ENCODE results near the gene XYLT1.

XYLT1 gene

DNA sequence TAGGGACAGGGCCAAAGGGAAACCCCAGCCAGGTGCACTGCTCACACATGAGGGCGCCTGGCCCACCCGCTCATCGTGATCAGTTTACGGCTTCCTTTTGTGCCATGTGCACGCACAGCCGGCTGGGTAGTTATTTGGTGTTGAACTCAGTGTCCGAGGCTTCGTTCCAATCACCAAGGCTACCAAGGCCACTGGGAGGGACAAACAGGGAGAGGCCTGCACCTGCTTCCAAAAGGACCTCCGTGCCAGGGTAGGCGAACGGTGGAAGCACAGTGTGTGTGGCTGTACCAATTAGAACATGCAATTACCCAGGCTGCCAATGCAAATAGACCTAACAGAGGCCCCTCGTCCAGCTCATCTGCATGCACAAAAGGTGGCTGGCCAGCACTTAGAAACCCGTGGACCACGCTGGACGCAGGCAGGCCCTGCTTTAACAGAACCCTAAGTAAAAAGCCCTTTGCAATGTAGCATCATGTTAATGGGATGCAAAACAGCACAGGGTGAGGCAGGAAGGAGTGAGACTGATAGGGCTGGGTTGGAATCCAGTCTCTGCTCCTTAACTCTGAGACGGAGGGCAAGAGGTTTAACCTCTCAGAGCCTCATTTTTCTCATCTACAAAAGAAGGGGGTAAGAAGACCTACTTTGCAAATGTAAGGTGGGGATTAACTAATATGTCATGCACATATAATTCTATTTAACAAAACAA lies 204.0 kb downstream of the XYLT1 start:
- no peak for DNase-seq (ENCODE audit: low read depth in 4 of 4, low spot score in 1 of 4)

DNA sequence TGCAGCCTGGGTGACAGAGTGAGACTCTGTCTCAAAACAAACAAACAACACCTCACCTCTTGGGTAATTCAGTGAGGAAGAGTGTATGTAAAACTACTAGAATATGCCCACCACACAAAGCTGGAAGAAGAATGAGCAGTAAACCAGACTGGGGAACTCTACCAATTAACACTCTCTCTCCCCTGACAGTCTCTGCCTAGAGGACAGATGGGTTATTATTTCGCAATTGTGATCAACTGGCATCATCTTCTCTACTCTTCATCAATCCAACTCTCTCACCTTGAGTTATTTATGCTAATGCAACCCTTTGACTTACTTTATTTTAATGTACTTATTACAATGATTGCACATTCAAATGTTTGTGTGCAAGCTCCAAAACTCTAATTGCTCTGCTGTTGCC lies 205.6 kb downstream of the XYLT1 start:
- DNase-seq (ENCODE audit: low read depth in 4 of 4, low spot score in 1 of 4) = no peak

DNA sequence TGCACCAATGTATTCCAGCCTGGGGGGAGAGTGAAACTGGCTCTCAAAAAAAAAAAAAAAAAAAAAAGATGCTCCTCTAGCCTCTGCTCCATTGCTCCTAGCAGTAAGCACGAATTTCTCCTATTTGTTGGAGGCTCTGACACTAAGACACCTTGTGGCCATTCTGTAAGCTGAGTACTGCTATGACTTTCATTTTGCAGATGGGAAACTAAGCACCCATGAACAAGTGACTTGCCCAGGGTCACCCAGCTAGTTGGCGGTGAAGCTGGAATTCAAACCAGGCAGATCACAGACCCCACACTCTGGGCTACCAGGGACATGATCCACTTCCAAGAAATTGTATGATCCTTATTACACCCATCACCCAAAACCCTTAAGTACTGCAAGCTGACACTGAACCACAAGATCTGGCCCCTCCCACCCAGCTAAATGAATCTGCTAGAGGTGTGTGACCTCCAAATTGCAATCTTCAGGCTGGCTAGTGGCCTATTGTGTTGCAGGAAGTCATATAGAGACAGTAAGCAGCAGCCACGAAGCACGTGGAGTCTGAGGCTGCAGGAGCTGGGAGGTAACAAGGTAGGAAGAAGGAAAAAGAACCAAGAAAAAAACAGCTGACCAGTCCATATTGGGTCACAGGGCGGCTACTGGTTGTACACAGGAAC lies 209.4 kb downstream of the XYLT1 start:
- DNase-seq (ENCODE audit: low read depth in 4 of 4, low spot score in 1 of 4) = no peak

DNA sequence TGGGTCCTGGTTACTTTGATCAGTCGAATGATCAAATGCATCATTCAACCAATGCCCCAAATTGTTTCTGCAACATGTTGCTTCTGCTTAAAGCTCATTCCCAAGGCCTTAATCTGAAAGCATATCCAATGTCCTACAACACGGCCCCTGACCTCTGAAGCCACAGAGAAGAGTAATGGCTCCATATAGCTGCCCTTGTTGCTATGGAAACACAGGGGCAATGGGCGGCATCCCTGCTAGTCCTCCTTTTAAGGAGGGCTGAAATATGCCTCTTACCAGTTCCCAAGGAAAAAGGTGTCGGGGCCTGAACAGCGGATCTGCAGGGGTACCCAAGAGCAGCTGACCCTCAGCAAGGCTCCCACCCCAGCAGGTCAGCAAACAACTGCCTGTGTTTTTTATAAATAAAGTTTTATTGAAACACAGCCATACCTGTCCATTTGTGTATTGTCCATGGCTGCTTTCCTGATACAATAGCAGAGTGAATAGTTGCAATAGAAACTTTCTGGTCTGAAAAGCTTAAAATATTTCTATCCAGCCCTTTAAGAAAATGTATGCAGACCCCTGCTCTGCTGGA lies 210.4 kb downstream of the XYLT1 start:
- DNase-seq (ENCODE audit: low read depth in 4 of 4, low spot score in 1 of 4) = no peak

DNA sequence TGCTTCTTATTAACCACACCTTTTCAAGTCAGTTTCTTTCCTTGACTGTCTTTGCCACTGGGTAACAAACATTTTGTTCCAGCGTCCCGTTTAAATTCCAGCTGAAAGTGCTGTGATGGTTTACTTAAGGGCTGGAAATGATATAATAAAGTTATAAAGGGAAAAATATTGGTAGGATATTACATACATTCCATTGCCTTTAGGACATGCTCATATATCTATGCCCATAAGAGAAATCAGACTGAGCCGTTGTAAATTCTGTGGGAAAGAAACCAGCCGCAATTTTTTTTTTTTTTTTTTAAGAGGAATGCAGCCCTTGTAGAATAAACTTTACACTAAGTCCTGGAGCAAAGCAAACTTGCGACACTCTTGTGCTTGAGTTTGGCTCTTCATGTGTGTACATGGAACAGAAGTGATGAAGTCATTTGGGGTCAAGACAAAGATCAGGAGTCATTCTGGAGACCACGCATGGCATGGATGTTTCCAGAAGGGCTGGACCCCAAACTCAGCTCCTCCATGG lies 210.9 kb downstream of the XYLT1 start:
- DNase-seq (ENCODE audit: low read depth in 4 of 4, low spot score in 1 of 4) = no peak

DNA sequence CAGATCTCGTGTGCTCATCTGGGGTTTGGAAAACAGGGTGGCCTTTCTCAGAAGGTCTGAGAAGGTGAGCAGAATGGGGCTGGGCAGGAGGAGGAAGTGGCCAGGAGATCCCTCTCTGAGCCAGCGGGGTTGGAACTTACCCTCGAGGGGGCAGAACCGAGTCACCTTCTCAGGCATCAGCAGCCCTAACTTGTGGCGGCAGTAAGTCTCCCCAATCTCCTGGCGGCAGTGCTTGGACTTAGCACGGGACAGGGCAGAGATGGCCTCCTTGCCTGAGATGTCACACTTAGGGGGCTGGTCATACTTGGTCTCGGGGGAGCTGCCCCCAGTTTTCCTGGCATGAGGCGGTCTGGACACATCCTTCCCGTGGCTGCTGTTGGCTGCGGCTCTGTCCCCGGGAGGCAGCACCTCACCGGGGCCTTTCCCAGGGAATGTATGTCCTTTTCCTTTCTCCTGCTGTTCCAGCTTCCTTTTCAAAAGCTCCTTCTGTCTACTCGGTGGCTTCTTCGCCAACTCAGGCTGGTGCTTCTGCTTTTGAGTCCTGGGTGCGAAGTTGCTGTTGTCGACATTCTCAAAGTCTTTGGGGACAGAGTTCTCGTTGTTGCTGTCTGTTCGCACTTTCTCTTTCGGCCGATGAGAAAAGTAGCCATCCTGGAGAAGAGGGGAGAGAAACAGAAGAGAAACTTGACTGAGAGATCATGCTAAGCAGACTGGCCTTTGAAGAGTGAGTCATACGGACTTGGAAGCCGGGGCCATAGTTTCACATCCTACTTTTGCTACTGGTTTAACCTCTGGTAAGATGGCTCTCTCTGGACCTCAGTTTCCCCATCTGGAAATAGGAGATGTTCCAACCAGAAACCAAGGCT lies 211.7 kb downstream of the XYLT1 start:
- DNase-seq (ENCODE audit: low read depth in 4 of 4, low spot score in 1 of 4) = no peak

DNA sequence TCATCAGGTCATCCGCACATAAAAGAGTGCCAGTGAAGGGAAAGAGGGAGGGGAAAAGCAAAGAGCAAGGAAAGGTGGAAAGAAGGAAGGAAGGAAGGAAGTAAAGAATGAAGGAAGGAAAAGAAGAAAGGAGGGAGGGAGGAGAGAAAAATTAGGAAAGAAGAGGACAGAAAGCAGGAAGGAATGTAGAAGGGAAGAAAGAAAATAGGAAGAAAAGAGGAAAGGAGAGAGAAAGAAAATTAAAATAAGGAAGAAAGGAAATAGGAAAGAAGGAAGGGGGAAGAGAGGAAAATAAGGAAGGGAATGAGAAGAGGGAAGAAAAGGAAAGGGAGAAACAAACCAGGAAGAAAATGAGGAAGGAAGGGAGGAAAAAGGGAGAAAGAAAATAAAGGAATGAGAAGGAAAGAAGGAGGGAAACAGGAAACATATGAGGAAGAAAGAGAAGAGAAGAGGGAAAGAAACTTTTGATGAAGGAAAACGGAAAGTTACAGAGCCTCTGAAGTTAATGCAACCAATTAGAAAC lies 212.6 kb downstream of the XYLT1 start:
- DNase-seq (ENCODE audit: low read depth in 4 of 4, low spot score in 1 of 4) = no peak

DNA sequence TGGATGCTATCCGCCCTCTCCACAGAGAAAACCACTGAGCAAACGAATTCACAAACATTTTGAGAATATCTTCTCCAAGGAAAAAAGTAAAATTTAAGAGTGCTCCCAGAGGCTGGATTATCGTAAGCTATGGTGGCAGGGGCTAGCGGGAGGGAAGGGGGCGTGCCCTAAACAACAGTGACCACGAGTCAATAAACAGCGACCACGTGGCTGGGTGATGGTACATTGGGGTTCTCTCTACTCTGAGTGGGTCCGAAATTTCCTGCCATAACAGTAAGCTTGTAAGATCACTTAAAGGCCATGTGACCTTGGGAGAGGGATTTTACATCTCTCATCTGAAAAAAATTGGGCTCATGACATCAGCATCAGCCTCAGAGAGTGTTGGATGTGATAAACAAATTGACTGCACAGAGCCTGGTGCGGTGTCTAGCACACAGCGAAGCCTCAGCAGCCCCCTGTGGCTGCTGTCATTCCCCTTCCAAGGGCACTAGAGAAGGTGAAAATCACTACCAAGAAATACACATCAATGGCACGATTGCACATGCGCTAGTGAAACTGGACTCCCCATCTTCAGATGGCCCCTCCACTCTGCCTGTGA lies 213.2 kb downstream of the XYLT1 start:
- DNase-seq (ENCODE audit: low read depth in 4 of 4, low spot score in 1 of 4) = no peak

DNA sequence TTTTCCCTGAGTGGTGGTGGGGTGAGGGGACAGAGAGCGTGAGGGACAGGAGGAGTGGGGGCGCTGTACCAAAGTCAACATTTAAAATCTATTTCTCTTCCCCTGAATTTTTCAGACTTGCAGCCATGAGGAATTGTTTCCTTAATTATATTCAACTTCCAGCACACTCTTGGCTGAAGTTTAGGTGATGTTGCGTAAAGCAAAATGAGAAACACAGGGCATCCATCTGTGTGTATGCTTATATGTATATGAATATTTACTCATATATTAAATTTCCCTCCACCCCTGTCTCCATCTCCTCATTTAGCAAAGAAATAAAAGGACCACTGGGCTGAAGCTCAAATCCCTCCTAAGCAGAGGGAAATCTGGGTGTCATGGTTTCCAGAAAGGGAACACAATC lies 218.1 kb downstream of the XYLT1 start:
- DNase-seq (ENCODE audit: low read depth in 4 of 4, low spot score in 1 of 4) = no peak

DNA sequence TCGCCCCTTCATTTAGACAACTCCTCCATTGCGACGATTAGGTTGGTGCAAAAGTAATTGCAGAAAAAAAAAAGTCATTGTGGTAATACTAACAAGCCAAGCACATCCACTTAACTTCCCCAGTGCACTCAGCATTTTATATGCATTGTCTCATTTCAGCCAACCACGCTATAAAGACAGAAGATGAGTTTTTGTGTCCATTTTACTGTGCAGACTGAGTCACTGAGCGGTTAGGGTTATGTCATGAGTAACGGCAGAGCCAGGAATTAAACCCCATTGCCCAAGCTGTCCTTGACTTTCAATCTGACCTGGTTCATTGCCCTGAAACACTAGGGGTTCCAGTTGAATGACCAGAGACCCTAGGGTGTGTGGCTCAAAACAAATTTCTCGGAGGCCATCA lies 218.7 kb downstream of the XYLT1 start:
- DNase-seq (ENCODE audit: low read depth in 4 of 4, low spot score in 1 of 4) = no peak

DNA sequence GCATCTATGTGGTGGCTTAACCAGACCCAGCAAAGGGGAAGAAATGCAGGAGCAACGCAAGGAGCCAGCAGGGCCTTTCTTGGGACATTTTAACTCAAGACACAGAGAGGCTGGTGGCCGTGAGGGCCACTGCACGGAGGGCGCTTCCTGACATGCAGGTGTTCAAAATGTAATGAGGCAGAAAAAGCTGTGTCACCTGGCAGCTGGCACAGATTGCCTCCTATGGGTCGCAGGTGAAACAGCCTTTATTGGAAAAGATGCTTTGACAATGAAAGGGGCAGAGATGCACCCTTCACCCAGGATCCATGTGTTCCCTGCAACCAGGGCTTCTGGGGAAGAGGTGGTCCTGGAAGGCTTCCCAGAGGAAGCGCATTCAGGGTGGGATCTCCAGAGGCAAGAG lies 219.3 kb downstream of the XYLT1 start:
- no peak for DNase-seq (ENCODE audit: low read depth in 4 of 4, low spot score in 1 of 4)

DNA sequence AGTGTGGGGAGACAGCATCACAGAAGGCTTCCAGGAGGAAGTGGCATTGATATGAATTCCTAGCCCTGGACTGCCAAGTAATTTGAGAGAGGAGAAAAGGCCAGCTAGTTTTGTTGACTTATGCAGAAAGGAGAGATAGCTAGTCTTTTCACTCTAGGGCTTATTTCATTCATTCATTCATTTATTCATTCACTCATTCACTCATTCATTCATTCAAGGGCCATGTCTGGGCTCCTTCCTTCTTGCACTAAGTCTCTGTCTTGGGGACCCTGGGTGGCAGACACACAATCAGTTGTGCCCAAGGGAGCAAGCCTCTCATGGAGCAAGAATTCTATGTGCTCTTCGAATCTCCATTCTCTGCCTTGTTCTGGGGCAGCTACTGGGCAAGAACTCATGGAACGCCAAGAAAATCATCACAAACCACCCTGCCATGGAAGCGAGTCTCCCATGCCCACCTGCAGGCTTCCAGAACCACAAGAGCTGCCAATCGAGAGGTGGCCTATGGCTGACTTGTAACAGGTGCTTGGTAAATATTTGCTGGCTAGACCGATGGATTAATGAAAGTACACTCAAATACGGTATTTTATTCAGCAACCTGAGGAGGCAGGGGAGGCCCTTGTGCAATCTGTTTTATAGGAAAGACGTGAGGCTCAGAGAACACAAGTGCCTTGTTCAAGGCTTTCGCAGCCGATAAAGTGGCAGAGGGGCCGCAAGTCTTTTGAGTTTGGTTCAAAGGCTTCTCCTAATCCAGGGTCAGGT lies 223.6 kb downstream of the XYLT1 start:
- DNase-seq (ENCODE audit: low read depth in 4 of 4, low spot score in 1 of 4) = no peak

DNA sequence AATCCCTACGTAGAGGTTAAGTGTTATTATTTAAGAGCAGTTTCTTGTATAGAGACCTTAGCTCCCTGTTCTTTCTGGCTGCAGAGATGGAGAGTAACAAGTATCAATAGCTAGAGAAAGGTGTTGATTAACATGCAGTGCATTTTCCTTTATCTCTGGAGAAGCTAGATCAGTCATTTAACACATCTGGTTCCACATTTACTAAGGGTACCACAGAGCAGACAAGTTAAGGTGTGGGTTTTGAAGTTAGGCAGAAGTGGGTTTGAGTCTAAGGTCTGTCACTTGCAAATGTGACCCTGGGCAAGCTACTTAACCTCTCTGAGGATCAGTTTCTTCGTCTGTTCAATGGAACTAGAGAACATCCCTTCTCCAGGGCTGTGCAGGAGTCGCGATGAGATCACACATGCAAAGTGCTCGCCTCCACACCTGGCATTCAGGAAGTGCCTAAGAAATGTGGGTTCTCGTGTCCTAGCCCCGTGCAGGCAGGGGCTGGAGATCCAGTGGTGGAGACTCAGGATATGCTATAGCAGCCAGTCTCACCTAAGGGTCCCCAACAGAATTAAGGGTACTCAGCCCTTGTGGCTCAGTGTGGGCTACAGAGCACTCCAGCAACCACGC lies 224.4 kb downstream of the XYLT1 start:
- no peak for DNase-seq (ENCODE audit: low read depth in 4 of 4, low spot score in 1 of 4)

DNA sequence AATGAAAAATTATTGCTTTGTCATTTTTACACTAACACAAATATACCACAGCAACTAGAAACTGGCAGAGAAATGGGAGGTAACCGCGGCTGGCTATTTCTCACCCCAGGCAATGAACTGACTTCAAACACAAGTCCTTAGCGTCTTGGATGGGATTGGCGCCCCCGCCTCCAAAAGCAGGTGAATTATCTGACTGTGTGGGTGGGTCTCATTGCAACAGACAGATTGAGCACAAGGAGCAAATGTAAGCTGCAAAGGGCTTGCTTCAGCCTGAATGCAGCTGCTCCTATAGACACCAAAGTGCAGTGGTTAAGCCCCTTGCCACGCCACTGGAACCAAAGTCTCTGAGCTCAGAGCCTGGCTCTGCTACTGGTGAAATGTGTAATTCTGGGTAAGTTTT lies 225.0 kb downstream of the XYLT1 start:
- no peak for DNase-seq (ENCODE audit: low read depth in 4 of 4, low spot score in 1 of 4)

DNA sequence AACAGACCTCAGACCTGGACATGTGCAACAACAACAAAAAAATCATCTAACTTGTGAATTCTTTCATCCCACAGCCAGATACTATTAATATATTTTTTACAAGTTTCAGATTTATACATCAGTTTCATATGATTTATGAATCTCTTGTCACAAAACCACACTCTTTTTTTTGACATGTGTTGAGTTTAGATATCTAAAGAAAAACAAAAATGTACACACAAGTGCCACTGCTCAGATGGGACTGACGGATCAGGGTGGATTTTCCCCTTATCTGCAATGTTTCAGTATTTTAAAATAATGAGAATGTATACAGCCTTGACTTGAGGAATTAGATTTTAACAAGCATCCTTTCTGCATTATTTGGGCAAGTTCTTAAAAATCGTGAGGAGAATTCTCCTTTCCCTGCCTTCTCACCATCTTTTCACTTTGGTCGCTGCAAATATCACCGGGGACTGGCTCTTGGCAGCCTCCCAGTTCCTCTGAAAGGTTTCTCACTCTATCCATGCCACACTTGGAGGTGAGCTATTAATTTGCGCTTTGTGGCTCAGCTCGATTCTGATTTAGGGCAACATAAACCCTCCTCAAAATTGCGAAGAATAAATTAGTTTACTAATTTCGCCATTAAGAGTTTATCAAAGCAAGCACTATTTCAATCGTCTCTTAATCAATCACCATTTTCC lies 225.7 kb downstream of the XYLT1 start:
- no peak for DNase-seq (ENCODE audit: low read depth in 4 of 4, low spot score in 1 of 4)

DNA sequence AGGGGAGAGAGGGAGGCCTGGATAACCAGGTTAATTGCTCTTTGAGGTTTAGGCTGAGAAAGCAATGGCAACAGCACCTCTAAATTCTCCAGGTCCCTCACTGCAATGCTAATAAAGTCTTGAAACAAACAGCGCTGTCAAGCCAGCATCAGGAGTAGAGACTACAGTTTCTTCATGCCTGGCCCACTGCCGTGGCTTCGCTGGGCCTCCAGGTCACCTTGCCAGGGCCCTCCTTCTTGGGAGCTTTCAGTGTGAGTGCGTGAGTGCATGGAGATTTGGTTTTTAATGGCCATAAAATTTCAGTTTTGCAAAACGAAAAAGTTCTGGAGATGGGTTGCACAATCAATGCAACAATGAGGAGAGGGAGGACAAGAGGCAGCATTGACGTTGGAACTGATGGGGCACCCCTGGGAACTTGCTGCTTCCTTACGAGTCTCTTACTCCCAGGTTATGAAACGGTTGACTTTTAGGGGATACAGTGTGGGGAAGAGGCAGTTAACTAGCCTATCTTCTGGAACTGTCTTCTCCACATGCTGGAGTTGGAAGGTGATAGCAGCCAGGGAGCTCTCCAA lies 229.4 kb downstream of the XYLT1 start:
- DNase-seq (ENCODE audit: low read depth in 4 of 4, low spot score in 1 of 4) = no peak

DNA sequence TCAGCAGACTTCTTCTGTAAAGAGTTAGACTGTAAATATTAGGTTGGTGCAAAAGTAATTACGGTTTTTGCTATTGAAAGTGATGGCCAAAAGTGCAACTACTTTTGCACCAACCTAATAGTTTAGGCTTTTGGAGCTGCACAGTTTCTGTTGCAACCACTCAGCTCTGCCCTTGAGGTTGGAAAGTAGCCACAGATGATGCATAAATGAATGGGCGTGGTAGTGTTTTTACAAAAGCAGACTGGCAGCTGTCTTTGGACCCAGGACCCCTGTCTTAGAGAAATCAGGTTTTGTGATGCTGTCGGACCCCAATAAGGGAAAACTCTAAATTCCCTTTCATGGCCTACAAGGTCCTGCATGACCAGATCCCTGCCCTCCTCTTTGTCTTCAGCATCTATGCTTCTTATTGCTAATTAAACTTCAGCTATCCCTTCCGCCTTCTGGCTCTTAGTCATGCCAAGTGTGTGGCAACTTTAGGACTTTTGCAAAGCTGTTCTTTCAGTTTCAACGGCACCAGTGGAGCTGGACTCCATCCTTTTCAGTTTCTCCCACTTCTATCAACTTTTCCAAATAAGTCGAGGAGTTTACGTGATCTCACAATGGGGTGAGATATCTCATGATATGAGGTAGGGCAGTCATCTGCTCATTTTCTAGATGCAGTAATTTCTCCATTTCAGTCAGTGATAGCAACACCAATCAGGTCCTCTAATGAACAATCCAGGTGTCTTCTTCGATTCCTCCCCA lies 232.3 kb downstream of the XYLT1 start:
- no peak for DNase-seq (ENCODE audit: low read depth in 4 of 4, low spot score in 1 of 4)

DNA sequence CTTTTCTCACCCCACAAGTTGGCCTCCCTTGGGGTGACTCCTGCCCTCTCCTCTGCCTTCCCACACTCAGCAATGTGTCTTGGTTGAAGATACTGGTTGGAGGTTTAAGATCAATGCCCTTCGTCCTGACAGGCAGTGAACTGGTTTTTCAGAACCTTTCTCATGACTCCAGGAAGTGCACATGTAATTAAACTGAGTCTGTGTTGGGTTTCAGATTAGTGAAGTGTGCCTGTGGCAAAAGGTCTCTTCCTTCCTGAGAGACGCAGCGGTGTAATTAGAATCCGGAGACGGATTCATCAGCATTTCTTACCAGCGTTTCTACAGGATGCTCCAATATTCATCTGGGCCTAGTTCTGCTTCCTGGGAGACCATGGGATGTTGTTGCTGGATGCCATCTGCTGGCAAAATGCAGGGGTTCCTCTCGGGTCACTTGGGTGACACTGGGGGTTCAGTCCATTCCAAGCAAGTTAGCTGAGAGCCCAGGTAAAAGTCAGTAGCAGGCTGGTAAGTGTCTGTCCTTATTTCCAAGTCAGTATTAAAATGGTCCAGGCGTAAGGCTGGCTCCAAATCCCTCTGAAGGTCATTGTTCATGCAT lies 233.3 kb downstream of the XYLT1 start:
- no peak for DNase-seq (ENCODE audit: low read depth in 4 of 4, low spot score in 1 of 4)
